Mesenchymal stem cell (in vitro differentiated cells and primary cell): Measurements from ENCODE around the gene TUSC7.

Experiments used
- DNase-seq: peaks from one replicate; pipeline ENCODE4 v3.0.0-alpha.2; 2013
- H2AFZ ChIP-seq: one replicate; pipeline ENCODE4 v1.6.1; 2013; ENCODE audit warnings: low read depth, mild to moderate bottlenecking, control low read depth, inconsistent platforms, low read length, moderate library complexity
- H2AK5ac ChIP-seq: 2 replicates; pipeline ENCODE4 v1.6.1; 2013; ENCODE audit warnings: low read length, moderate library complexity, mild to moderate bottlenecking, inconsistent platforms; ENCODE audit not compliant: severe bottlenecking
- H2BK120ac ChIP-seq: one replicate; pipeline ENCODE4 v1.6.1; 2013; ENCODE audit warnings: low read depth, mild to moderate bottlenecking, inconsistent platforms, low read length, moderate library complexity
- H2BK12ac ChIP-seq, 2 experiments: one replicate each; pipeline ENCODE4 v1.6.1; 2013; ENCODE audit warnings: inconsistent platforms in 2 of 2, low read length in 2 of 2, mild to moderate bottlenecking in 2 of 2, moderate library complexity in 2 of 2, control low read depth in 1 of 2
- H2BK15ac ChIP-seq: one replicate; pipeline ENCODE4 v1.6.1; 2013; ENCODE audit warnings: mild to moderate bottlenecking, low read depth, inconsistent platforms; ENCODE audit not compliant: poor library complexity, severe bottlenecking
- H2BK5ac ChIP-seq: 2 replicates; pipeline ENCODE4 v1.6.1; 2013; ENCODE audit warnings: low read depth, mild to moderate bottlenecking, low read length, control low read depth, inconsistent platforms; ENCODE audit not compliant: poor library complexity, severe bottlenecking
- H3K14ac ChIP-seq, 2 experiments: one replicate each; pipeline ENCODE4 v1.6.1; 2013; ENCODE audit warnings: inconsistent platforms in 2 of 2, low read length in 2 of 2, control low read depth in 1 of 2, mild to moderate bottlenecking in 1 of 2, moderate library complexity in 1 of 2
- H3K18ac ChIP-seq, 2 experiments: one replicate each; pipeline ENCODE4 v1.6.1; 2013; ENCODE audit warnings: inconsistent platforms in 2 of 2, low read length in 2 of 2, control low read depth in 1 of 2, low read depth in 1 of 2, mild to moderate bottlenecking in 1 of 2
- H3K23ac ChIP-seq, 2 experiments: one replicate each; pipeline ENCODE4 v1.6.1; 2013; ENCODE audit warnings: inconsistent platforms in 2 of 2, low read length in 2 of 2, mild to moderate bottlenecking in 2 of 2, moderate library complexity in 2 of 2, control low read depth in 1 of 2
- H3K27ac ChIP-seq: 2 replicates; pipeline ENCODE4 v1.5.1; 2013; ENCODE audit warnings: mild to moderate bottlenecking, moderate library complexity, low read length, control low read depth, inconsistent platforms; ENCODE audit not compliant: poor library complexity, severe bottlenecking
- H3K27me3 ChIP-seq, 2 experiments: 2 replicates each; pipeline versions ENCODE4 v1.6.1 to v1.7.0; 2013; ENCODE audit warnings: low read length in 2 of 2, mild to moderate bottlenecking in 2 of 2, moderate library complexity in 2 of 2, control low read depth in 1 of 2, inconsistent platforms in 1 of 2; ENCODE audit not compliant: control insufficient read depth in 1 of 2, insufficient read depth in 1 of 2
- H3K36me3 ChIP-seq, 2 experiments: 2 replicates each; pipeline versions ENCODE4 v1.6.1 to v1.7.0; 2013; ENCODE audit warnings: low read length in 2 of 2, control low read depth in 1 of 2, inconsistent platforms in 1 of 2, low read depth in 1 of 2, mild to moderate bottlenecking in 1 of 2; ENCODE audit not compliant: insufficient read depth in 2 of 2, control insufficient read depth in 1 of 2
- H3K4ac ChIP-seq, 2 experiments: one replicate each; pipeline ENCODE4 v1.6.1; 2013; ENCODE audit warnings: inconsistent platforms in 2 of 2, low read length in 2 of 2, mild to moderate bottlenecking in 2 of 2, moderate library complexity in 2 of 2, control low read depth in 1 of 2, low read depth in 1 of 2
- H3K4me1 ChIP-seq: 2 replicates; pipeline ENCODE4 v1.6.1; 2013; ENCODE audit warnings: low read depth, low read length, control low read depth; ENCODE audit not compliant: control insufficient read depth, insufficient read depth
- H3K4me2 ChIP-seq: 2 replicates; pipeline ENCODE4 v1.6.1; 2013; ENCODE audit warnings: low read length, mild to moderate bottlenecking, inconsistent platforms; ENCODE audit not compliant: poor library complexity, severe bottlenecking
- H3K4me3 ChIP-seq, 2 experiments: 2 replicates each; pipeline versions ENCODE4 v1.5.1 to v1.7.0; 2013; ENCODE audit warnings: low read length in 2 of 2, mild to moderate bottlenecking in 2 of 2, control low read depth in 1 of 2, low read depth in 1 of 2; ENCODE audit not compliant: insufficient read depth in 1 of 2
- H3K79me1 ChIP-seq: replicated peaks from 2 replicates; pipeline ENCODE4 v1.6.1; 2013; ENCODE audit warnings: mild to moderate bottlenecking, control low read depth, low read length, inconsistent platforms; ENCODE audit not compliant: poor library complexity, severe bottlenecking
- H3K9ac ChIP-seq: 2 replicates; pipeline ENCODE4 v1.7.0; 2013; ENCODE audit warnings: mild to moderate bottlenecking, low read length, moderate library complexity
- H3K9me3 ChIP-seq: 2 replicates; pipeline ENCODE4 v1.7.0; 2013; ENCODE audit warnings: mild to moderate bottlenecking, low read length; ENCODE audit not compliant: control insufficient read depth
- H4K8ac ChIP-seq: one replicate; pipeline ENCODE4 v1.6.1; 2013; ENCODE audit warnings: inconsistent platforms, mild to moderate bottlenecking, low read length, moderate library complexity
- H4K91ac ChIP-seq: one replicate; pipeline ENCODE4 v1.6.1; 2013; ENCODE audit warnings: mild to moderate bottlenecking, low read length, inconsistent platforms
- WGBS: methylation state at CpG from one replicate; pipeline ENCODE4 v1.1.7; 2013; ENCODE audit warnings: mixed read lengths; 5-methylcytosine and 5-hydroxymethylcytosine counted together

Gene TUSC7

DNA sequence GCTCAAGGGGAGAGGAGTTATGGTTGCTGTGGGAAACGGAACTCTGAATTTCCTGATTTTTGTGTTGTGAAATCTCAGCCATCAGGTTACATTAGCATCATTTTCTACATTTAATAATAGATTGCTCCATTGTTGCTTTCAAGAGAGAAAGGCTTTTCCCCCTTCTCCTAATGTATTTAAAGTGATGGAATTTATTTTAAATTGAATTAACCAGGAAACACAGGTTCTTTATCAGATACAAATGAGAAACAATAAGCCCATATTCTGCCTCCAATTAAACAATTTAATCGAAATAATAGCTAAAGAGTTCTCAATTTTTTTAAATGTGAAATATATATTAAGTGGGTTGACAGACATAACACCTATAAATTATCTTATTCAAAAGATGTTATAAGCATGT lies 30.1 kb downstream of the TUSC7 start:
- DNase-seq = no peak
- H3K79me1 ChIP-seq = no peaks in the 10 kb centered on the region
- no CpG with 5 or more reads among the region's 2 CpGs for WGBS
- H4K8ac ChIP-seq = no peak overlapping the region
- H2BK12ac ChIP-seq = no peak overlapping the region
- no peak overlapping the region for H3K14ac ChIP-seq
- no peak overlapping the region for H2BK120ac ChIP-seq
- no peak overlapping the region for H3K4me3 ChIP-seq
- H3K4me2 ChIP-seq = no peak overlapping the region
- no peaks in the 10 kb centered on the region for H3K9me3 ChIP-seq
- no peak overlapping the region for H3K4ac ChIP-seq
- H2BK15ac ChIP-seq = no peak overlapping the region
- no peak overlapping the region for H3K9ac ChIP-seq
- no peak overlapping the region for H3K18ac ChIP-seq
- no peaks in the 10 kb centered on the region for H3K27me3 ChIP-seq
- H3K4me1 ChIP-seq = no peaks in the 10 kb centered on the region
- no peak overlapping the region for H2AFZ ChIP-seq
- no peaks in the 10 kb centered on the region for H3K36me3 ChIP-seq
- H3K23ac ChIP-seq = no peak overlapping the region
- H2AK5ac ChIP-seq = no peak overlapping the region
- H3K27ac ChIP-seq = no peak overlapping the region
- no peak overlapping the region for H2BK5ac ChIP-seq
- no peak overlapping the region for H4K91ac ChIP-seq

- Histone ChIP-seq H3K4me3 (no peak overlapping the region), H4K8ac (no peak overlapping the region), H3K4me1 (no peaks in the 10 kb centered on the region), H2BK15ac (no peak overlapping the region), H3K14ac (no peak overlapping the region), H3K4ac (no peak overlapping the region), H2BK120ac (no peak overlapping the region), H2AFZ (no peak overlapping the region), H2BK12ac (no peak overlapping the region), H3K18ac (no peak overlapping the region), H3K9ac (no peak overlapping the region), H3K27ac (no peak overlapping the region), H3K36me3 (no peaks in the 10 kb centered on the region), H3K23ac (no peak overlapping the region), H4K91ac (no peak overlapping the region), H3K4me2 (no peak overlapping the region), H3K79me1 (no peaks in the 10 kb centered on the region), H2BK5ac (no peak overlapping the region), H2AK5ac (no peak overlapping the region), H3K9me3 (no peaks in the 10 kb centered on the region), H3K27me3 (no peaks in the 10 kb centered on the region)
- no peak for DNase-seq
- 100% methylated on average over 1 of the region's 2 CpGs for WGBS
Observed at GRCh38 chr3:116740293-116740692, 30.7 kb downstream of the TUSC7 start.

GRCh38 chr3:116741467-116741866 lies 31.9 kb downstream of the TUSC7 start:
- H3K79me1 ChIP-seq = no peaks in the 10 kb centered on the region

DNA sequence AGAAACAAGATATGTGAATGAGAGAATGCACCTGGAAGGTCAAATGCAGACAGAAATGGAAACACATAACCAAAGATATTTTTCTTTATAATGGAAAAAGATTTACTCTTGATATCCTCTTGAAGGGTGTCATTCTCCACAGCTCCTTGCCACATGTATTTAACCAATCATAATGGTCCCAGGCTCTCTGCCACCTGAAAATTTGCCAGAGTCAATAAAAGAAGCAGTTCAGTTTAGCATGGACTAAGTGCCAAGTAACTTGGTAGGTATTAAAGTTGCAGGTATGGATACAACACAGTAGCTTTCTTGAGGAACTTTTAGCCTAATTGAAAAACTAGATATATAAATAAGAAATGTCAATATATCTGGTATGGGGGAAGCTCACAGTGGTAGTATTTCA lies 33.5 kb downstream of the TUSC7 start:
- Histone ChIP-seq H2BK15ac (no peak overlapping the region), H3K4ac (no peak overlapping the region), H2AK5ac (no peak overlapping the region), H3K4me3 (no peak overlapping the region), H3K14ac (no peak overlapping the region), H3K9me3 (no peaks in the 10 kb centered on the region), H3K9ac (no peak overlapping the region), H3K4me2 (no peak overlapping the region), H2BK120ac (no peak overlapping the region), H3K36me3 (no peaks in the 10 kb centered on the region), H3K23ac (no peak overlapping the region), H3K27ac (no peak overlapping the region), H2BK12ac (no peak overlapping the region), H3K79me1 (no peaks in the 10 kb centered on the region), H3K18ac (no peak overlapping the region), H2AFZ (no peak overlapping the region), H4K91ac (no peak overlapping the region), H3K4me1 (no peaks in the 10 kb centered on the region), H2BK5ac (no peak overlapping the region), H3K27me3 (no peaks in the 10 kb centered on the region), H4K8ac (no peak overlapping the region)
- no peak for DNase-seq

More at GRCh38 chr3:116741467-116741866, 31.9 kb downstream of the TUSC7 start:
- Histone ChIP-seq H2BK120ac (no peak overlapping the region), H3K4me1 (no peaks in the 10 kb centered on the region), H2BK12ac (no peak overlapping the region), H3K9me3 (no peaks in the 10 kb centered on the region), H3K9ac (no peak overlapping the region), H3K27me3 (no peaks in the 10 kb centered on the region), H3K4ac (no peak overlapping the region), H3K4me3 (no peak overlapping the region), H2AK5ac (no peak overlapping the region), H3K23ac (no peak overlapping the region), H3K18ac (no peak overlapping the region), H4K91ac (no peak overlapping the region), H2BK15ac (no peak overlapping the region), H2BK5ac (no peak overlapping the region), H4K8ac (no peak overlapping the region), H2AFZ (no peak overlapping the region), H3K4me2 (no peak overlapping the region), H3K36me3 (no peaks in the 10 kb centered on the region), H3K14ac (no peak overlapping the region), H3K27ac (no peak overlapping the region)
- 0% methylated on average over 1 of the region's 1 CpG for WGBS
- peak; percentile 6 for DNase-seq
